OCI-LY3 (cell line): Measurements from ENCODE around the gene EXOC6.

Experiments used
- EZH2phosphoT487 ChIP-seq: fragments of 200-600 bp; shearing (Covaris generic); IDR thresholded peaks from 2 replicates; pipeline ENCODE4 v1.6.1; 2018; ENCODE audit warnings: antibody characterized with exemption, mixed run types, low read depth
- TF ChIP-seq, protein P1 (sequence below): fragments of 200-600, 300-600 bp; sonication (generic); IDR thresholded peaks from 2 replicates; pipeline ENCODE4 v1.5.1; 2014; ENCODE audit warnings: antibody characterized with exemption, low read length, low read depth

DNA sequence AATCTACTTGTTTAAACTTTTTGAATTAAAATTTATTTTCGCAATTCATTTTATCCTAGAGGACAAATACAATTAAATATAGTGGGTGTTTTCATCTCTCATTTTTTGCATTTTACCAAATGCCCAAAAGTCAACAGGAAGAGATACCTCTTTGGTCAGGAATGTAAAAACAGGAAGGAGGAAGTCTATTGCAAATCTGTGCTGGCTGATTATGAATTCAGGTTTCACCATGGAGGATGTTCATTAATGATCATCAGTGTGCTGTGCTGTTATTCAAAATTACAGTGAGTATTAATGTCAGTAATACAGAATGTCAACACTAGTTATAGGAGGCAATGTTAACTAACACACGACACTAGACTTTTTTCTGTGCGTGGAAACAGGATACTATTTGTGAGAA is 24.7 kb downstream of the EXOC6 start:
- TF ChIP-seq, protein P1, sequence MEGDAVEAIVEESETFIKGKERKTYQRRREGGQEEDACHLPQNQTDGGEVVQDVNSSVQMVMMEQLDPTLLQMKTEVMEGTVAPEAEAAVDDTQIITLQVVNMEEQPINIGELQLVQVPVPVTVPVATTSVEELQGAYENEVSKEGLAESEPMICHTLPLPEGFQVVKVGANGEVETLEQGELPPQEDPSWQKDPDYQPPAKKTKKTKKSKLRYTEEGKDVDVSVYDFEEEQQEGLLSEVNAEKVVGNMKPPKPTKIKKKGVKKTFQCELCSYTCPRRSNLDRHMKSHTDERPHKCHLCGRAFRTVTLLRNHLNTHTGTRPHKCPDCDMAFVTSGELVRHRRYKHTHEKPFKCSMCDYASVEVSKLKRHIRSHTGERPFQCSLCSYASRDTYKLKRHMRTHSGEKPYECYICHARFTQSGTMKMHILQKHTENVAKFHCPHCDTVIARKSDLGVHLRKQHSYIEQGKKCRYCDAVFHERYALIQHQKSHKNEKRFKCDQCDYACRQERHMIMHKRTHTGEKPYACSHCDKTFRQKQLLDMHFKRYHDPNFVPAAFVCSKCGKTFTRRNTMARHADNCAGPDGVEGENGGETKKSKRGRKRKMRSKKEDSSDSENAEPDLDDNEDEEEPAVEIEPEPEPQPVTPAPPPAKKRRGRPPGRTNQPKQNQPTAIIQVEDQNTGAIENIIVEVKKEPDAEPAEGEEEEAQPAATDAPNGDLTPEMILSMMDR, result no peak
- TF ChIP-seq EZH2phosphoT487, result no peak
